ENCODE results near the gene SPECC1L.

SPECC1L gene

GRCh38 chr22:24417200-24417599 is 146.6 kb downstream of the SPECC1L start:
- TF ChIP-seq TAF1 (IDR thresholded peaks at IDR 0.05; ENCODE audit: borderline replicate concordance, insufficient read depth, low read length) (no peak), SIN3A (IDR thresholded peaks at IDR 0.05; ENCODE audit: borderline replicate concordance, insufficient read depth, low read length) (no peak), REST (IDR thresholded peaks at IDR 0.05; ENCODE audit: insufficient read depth in 1 of 2, low read depth in 2 of 2, low read length in 2 of 2) (no peak), POLR2AphosphoS5 (IDR thresholded peaks at IDR 0.05; ENCODE audit: low read depth, low read length) (no peak), FOXP2 (optimal IDR thresholded peaks at IDR 0.05; ENCODE audit: borderline replicate concordance, extremely low read depth, extremely low read length, insufficient read depth) (no peak)

- no peak for TF ChIP-seq POLR2AphosphoS5 (IDR thresholded peaks at IDR 0.05; ENCODE audit: low read depth, low read length)
- TF ChIP-seq SIN3A (IDR thresholded peaks at IDR 0.05; ENCODE audit: borderline replicate concordance, insufficient read depth, low read length), result no peak
- TF ChIP-seq TAF1 (IDR thresholded peaks at IDR 0.05; ENCODE audit: borderline replicate concordance, insufficient read depth, low read length), result no peak
- no peak for TF ChIP-seq FOXP2 (optimal IDR thresholded peaks at IDR 0.05; ENCODE audit: borderline replicate concordance, extremely low read depth, extremely low read length, insufficient read depth)
- TF ChIP-seq REST (IDR thresholded peaks at IDR 0.05; ENCODE audit: insufficient read depth in 1 of 2, low read depth in 2 of 2, low read length in 2 of 2), result no peak
Measured at GRCh38 chr22:24417901-24418641, 147.4 kb downstream of the SPECC1L start.

GRCh38 chr22:24418786-24419474 is 148.3 kb downstream of the SPECC1L start:
- no peak for TF ChIP-seq TAF1 (IDR thresholded peaks at IDR 0.05; ENCODE audit: borderline replicate concordance, insufficient read depth, low read length)
- TF ChIP-seq POLR2AphosphoS5 (IDR thresholded peaks at IDR 0.05; ENCODE audit: low read depth, low read length), result no peak
- TF ChIP-seq REST (IDR thresholded peaks at IDR 0.05; ENCODE audit: insufficient read depth in 1 of 2, low read depth in 2 of 2, low read length in 2 of 2), result no peak

- TF ChIP-seq REST (IDR thresholded peaks at IDR 0.05; ENCODE audit: insufficient read depth in 1 of 2, low read depth in 2 of 2, low read length in 2 of 2) (no peak), TAF1 (IDR thresholded peaks at IDR 0.05; ENCODE audit: borderline replicate concordance, insufficient read depth, low read length) (no peak), FOXP2 (optimal IDR thresholded peaks at IDR 0.05; ENCODE audit: borderline replicate concordance, extremely low read depth, extremely low read length, insufficient read depth) (no peak), SIN3A (IDR thresholded peaks at IDR 0.05; ENCODE audit: borderline replicate concordance, insufficient read depth, low read length) (no peak), POLR2AphosphoS5 (IDR thresholded peaks at IDR 0.05; ENCODE audit: low read depth, low read length) (no peak)
Measured at GRCh38 chr22:24419475-24419850, 148.8 kb downstream of the SPECC1L start.
